ENCODE data around the gene GRIN2C. TPM values are rescaled to one million over a fixed set of nuclear protein-coding genes. Genes with fewer than 3 reads are reported as not detected.

Gene GRIN2C
- total and polyA plus RNA-seq, 2 donors from 2014 or later = 0.15 to 0.31 TPM

GRCh38 chr17:74901353-74902135 is 41.9 kb upstream of the GRIN2C start:
- Histone ChIP-seq H3K4me3 (ENCODE audit: low read length in 3 of 3) (no peak overlapping the region), H3K36me3 (ENCODE audit: control insufficient read depth in 2 of 3, insufficient read depth in 3 of 3, low read length in 3 of 3) (no peaks in the 10 kb centered on the region), H3K27ac (ENCODE audit: low read depth in 2 of 2, low read length in 2 of 2) (no peak overlapping the region), H3K9me3 (ENCODE audit: control insufficient read depth in 2 of 3, insufficient read depth in 1 of 3, low read length in 3 of 3) (no peaks in the 10 kb centered on the region), H3K27me3 (ENCODE audit: control insufficient read depth, insufficient read depth, low read length) (peaks cover under 1% of the 10 kb centered on the region), H3K4me1 (ENCODE audit: control insufficient read depth in 2 of 3, insufficient read depth in 2 of 3, low read depth in 1 of 3, low read length in 3 of 3) (no peaks in the 10 kb centered on the region), H3K9ac (ENCODE audit: low read length in 3 of 3) (no peak overlapping the region)
- no peak for DNase-seq
- TF ChIP-seq CTCF (IDR thresholded peaks at IDR 0.05; ENCODE audit: borderline replicate concordance, extremely low read depth, insufficient read depth) = no peak
- no peak for FAIRE-seq
- intact Hi-C loops (cut with DNase I) = no loop called here

GRCh38 chr17:74900208-74900607 is 40.5 kb upstream of the GRIN2C start:
- intact Hi-C loops (cut with DNase I) = no loop called here
- Histone ChIP-seq H3K9ac (ENCODE audit: low read length in 3 of 3) (no peak overlapping the region), H3K4me1 (ENCODE audit: control insufficient read depth in 2 of 3, insufficient read depth in 2 of 3, low read depth in 1 of 3, low read length in 3 of 3) (no peaks in the 10 kb centered on the region), H3K9me3 (ENCODE audit: control insufficient read depth in 2 of 3, insufficient read depth in 1 of 3, low read length in 3 of 3) (no peaks in the 10 kb centered on the region), H3K36me3 (ENCODE audit: control insufficient read depth in 2 of 3, insufficient read depth in 3 of 3, low read length in 3 of 3) (no peaks in the 10 kb centered on the region), H3K4me3 (ENCODE audit: low read length in 3 of 3) (no peak overlapping the region), H3K27me3 (ENCODE audit: control insufficient read depth, insufficient read depth, low read length) (peaks cover 2% of the 10 kb centered on the region), H3K27ac (ENCODE audit: low read depth in 2 of 2, low read length in 2 of 2) (no peak overlapping the region)
- TF ChIP-seq CTCF (IDR thresholded peaks at IDR 0.05; ENCODE audit: borderline replicate concordance, extremely low read depth, insufficient read depth) = no peak
- FAIRE-seq = no peak
- DNase-seq = no peak

GRCh38 chr17:74898376-74898946 is 38.8 kb upstream of the GRIN2C start:
- DNase-seq = no peak
- no peak overlapping the region for H3K9ac ChIP-seq (ENCODE audit: low read length in 3 of 3)
- H3K9me3 ChIP-seq (ENCODE audit: control insufficient read depth in 2 of 3, insufficient read depth in 1 of 3, low read length in 3 of 3) = no peaks in the 10 kb centered on the region
- H3K27ac ChIP-seq (ENCODE audit: low read depth in 2 of 2, low read length in 2 of 2) = no peak overlapping the region
- no peak for TF ChIP-seq CTCF (IDR thresholded peaks at IDR 0.05; ENCODE audit: borderline replicate concordance, extremely low read depth, insufficient read depth)
- FAIRE-seq = no peak
- H3K27me3 ChIP-seq (ENCODE audit: control insufficient read depth, insufficient read depth, low read length) = peaks cover 9% of the 10 kb centered on the region
- intact Hi-C loops (cut with DNase I) = no loop called here
- no peak overlapping the region for H3K4me3 ChIP-seq (ENCODE audit: low read length in 3 of 3)
- H3K4me1 ChIP-seq (ENCODE audit: control insufficient read depth in 2 of 3, insufficient read depth in 2 of 3, low read depth in 1 of 3, low read length in 3 of 3) = no peaks in the 10 kb centered on the region
- H3K36me3 ChIP-seq (ENCODE audit: control insufficient read depth in 2 of 3, insufficient read depth in 3 of 3, low read length in 3 of 3) = no peaks in the 10 kb centered on the region
